Stimulated activated CD4-positive, alpha-beta T cell treated with anti-CD3 and anti-CD28 coated beads, Interleukin-4, amount 100 ng/mL, for 1 hour (primary cell): ENCODE measurements around the gene ARMH3.
A peak's percentile ranks its signal among the peaks of the same experiment; 100 is the strongest.

ENCODE experiments used
- DNase-seq: peaks from one replicate; pipeline ENCODE4 v3.0.0-alpha.2; 2020

The ARMH3 gene

DNA sequence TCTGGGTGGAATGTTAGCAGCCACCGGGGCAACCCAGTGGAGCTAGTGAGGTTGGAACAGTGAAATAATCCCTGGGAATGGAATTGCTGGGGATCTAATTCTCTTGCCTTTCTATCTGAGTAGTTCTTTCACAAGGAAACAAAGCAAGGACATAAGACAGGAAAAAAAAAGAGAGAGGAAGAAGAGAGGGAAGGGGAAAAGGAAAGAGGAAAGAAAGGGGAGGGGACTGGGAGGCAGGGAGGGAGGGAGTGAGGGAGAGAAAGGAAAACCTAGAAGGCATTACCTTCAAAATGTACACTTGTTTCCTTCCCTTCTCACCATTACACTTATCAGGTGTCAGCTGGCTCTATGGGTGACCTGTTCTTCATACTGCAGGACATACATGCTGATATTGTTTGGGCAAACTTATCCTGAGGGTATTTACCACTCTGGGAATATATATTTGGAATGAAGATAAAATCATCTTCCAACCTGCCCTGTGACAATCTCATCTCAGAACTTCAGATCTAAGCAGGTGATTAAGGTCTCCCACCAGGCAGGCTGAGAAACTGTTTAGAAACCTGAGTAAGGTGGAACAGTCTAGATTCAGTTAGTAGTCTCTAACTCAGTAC lies 162.4 kb downstream of the ARMH3 start:
- DNase-seq, result no peak

DNA sequence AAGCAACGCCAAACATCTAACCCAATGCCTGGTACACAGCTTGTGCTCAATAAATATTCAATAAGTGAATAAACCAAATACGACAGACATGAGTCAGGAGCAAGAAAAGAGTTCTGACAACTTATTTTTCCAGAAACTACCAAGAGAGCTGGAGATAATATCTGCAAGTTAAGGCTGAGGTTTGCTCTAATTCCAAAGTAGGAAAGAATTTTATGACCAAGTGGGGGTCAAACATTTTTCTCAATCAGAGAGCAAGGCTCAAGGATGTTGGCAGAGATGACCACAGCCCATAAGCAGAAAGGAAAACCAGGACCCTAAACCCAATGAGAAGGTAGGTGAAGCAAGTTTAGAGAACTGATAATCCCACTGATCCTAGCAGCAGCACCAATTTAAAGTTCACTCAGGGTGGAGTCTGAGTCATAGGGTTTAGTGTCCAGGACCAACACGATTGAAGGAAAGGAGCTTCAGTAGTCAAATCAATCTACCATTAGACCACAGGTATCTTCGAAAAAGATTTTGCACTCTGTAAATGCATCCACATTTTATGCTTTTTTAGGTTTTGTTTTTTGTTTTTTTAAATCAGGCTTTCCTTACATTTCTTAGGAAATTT lies 163.1 kb downstream of the ARMH3 start:
- DNase-seq, result no peak

DNA sequence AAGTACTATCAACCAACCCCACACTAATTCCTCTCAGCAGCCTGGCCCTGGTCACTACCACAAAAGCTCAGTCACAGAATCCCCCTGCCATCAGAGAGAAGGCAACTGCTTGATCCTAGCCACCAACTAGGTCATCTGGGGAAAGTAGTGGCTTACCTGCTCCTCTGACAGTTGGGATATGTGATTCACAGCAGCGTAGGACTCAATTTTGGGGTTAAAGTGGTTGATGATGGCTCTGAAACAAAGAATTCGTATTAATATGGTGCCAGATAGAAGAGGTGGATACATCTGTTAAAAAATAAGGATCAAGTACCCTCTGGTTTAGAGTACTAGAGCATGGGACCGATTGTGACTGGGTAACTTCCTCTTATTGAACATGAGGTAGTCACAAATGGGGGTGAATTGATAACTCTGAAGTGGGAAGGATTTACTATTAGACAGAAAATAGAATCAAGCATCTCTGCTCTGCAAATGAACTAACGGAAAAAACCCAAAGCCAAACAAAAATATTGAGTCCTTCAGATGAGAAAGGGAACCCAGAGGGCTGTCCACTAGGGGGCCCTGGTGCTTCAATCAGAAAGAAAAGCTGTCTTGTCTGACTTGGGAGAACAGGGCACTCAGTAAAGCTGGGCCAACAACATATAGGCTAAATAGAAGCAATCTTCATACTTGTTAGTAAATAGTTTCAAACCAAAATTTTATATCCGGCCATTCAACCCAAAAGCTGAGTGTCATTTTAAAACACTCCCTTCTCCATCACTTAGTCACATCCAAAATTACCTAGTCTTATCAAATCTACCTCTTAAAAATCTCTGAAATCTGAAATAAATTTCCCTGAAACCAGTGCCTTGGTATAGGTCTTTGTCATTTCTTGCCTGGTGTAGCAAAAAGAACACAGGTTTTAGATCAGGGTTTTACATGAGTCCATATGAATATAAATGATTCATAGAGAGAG lies 166.4 kb downstream of the ARMH3 start:
- peak; percentile 75 for DNase-seq

DNA sequence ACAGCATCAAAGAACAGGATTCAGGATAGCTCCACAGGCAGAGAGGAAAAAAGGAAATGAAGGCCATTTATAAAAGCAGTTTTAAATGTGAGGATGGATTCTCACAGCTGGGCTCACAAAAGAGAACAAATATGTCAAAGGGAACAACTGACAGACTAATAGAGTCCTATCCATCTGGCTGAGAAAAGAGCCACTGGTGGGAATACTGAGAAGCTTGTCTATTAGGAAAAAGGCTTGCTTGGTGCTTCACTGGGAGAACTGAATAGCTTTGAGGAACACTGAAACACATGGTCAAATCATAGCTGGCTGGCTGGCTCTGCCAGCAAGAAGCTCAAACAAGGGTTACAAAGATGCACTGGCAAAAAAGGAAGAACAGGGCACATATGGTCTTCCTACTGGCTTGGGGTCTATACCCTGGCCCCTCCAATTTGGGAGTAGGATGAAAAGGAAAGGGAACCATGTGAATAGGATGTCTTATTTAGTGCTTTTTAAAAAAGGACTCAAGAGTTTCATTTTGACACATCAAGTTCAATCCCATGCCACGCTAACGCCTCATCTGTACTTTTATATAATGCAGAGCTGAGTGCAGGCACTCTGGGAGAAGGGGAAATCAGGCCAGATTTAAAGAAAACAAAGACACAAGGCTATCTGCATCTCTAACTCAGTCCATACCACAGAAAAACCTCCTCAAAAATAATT lies 167.6 kb downstream of the ARMH3 start:
- no peak for DNase-seq

DNA sequence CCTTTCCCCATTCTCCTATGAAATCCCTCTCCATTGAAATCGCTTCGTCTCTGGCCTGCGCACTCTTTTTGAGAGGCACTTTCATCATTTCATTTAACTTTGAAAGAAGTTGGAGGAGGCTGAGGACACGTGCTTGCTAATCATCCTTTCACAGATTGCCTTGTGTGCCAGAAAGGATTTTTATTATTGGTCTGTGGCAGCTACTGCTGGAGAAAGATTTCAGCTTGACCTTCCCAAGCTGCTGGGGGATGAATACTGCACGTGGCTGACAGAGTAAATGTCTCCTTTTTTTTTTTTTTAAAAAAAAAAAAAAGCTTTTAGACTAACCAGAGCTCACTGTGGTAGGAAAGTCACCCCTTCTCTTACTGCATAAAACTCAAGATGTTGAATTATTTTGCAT lies 168.2 kb downstream of the ARMH3 start:
- no peak for DNase-seq

DNA sequence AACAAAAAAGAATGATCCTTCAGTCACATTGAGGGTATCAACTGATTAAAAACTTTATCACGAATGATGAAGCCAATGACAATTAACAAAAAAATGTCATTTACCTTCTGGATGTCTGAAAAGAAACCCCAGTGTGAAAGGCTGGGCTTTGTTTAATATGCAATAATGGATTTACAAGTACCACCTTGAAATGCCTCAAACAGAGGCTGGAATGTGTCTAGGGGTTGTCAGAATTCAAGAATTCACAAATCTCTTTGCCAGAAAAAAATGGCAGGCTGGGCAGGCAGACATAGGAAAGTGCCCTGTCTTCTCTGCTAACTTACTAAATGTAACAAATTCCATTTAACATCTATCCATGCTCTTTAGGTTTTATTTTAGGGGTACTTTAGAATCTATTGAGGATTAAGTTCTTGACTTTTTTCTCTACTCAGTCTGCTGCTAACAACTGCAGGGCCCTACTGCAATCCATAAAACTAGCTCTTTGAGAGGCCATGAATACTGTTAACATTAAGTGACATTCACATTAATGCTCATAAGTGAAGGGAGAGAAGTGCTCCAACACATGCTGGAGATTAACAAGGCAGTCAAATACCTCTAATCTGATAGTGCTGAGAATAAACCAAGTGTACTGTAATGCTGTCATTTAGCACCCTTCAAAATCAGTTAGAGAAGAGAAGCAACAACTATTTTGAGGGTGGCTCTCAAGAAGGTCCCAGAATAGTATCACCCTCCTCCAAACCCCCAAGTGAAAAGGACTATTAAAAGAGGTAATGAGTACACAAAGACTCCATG lies 169.3 kb downstream of the ARMH3 start:
- DNase-seq, result no peak

DNA sequence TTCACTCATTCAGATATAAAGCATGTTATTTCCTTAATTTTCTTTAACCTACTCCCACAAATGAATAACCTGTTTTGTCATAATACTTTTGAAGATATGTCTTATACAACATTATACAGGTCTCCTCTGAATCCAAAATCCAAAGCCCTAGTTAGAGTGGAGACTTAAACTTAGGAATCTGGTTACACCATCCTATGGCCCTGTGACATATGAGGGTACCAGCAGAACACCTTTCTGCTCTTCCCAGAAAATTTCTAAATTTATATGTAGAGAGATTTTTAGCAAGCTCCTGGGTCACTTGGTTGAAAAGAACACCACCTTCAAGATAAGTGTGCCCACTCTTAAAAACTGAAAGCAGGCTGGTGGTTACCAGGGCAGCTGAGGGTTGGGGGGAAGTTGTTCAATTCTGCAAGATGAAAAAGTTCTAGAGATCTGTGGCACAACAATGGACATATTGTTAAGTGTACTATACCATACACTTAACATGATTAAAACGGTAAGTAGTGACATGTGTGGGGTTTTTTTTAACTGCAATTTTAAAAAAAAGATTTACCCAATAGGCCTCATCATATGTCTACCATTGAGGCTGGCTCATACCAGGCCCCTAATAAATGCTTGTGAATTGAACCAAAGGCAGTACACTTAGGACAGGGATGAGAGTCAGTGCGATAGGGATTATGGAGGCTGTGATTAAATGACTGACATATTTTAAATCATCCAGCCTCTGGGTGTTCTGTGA lies 174.8 kb downstream of the ARMH3 start:
- DNase-seq, result no peak

DNA sequence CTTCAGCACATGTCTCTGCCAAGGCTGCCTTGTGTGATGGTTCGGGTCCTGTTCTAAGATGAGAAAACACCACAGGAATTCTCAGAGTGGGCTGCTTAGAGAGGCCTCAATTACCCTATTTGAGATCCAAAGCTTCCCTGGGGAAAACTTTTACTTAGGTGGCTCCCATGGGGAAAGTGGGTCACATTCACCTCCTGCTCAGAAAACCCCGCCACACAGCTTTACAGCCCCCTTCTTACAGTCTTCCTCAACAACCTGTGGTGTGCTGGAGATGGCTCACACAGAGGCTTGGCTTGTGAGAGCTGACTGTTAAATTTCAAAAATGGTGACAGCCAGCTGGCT lies 175.8 kb downstream of the ARMH3 start:
- DNase-seq, result no peak

DNA sequence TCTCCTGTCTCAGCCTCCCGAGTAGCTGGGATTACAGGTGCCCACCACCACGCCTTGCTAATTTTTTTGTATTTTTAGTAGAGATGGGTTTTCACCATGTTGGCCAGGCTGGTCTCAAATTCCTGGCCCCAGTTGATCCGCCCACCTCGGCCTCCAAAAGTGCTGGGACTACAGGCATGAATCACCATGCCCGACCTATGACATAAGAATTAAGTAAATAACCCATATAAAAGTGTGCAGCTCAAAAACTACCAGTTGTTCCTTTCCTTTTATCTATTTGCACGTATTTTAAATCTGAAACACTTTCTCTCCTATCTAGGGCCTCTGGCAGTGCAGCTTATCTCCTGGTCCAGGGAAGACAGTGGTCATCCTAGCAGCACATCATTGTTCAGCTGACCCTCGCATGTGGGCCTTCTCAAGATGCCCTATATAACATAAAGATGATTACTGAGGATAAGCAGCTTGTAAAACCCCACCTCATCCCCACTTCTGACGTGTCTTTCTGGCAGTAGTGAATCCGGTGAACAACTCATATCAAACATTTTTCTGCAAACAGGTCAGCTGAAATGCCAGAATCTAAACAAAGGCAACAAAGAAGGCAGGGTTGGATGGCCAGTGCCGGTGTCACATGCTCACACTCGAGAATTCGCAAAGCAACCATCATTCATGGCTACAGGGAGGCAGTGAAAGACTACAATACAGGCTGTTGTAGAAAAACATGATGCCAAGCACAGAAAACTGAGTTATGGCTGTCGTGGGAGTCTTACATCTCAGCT lies 176.3 kb downstream of the ARMH3 start:
- no peak for DNase-seq

DNA sequence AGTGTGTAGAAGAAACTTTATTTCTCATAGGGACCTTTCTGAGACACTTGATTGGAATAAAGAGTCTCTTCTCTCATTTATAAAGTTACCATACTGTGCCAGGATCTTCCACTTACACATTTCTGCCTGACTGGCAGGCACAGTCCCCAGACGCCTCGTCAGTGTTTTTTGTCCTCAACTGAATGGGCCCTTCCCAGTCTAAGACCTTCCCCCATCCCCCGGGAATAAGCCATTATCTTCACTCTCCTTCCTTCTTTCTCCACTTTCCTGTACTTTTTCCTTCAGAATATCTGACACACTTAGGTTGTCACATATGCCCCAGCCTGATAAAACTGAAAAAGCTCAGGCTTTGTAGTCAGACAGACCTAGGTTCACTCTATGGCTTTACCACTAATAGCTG lies 177.1 kb downstream of the ARMH3 start:
- no peak for DNase-seq

DNA sequence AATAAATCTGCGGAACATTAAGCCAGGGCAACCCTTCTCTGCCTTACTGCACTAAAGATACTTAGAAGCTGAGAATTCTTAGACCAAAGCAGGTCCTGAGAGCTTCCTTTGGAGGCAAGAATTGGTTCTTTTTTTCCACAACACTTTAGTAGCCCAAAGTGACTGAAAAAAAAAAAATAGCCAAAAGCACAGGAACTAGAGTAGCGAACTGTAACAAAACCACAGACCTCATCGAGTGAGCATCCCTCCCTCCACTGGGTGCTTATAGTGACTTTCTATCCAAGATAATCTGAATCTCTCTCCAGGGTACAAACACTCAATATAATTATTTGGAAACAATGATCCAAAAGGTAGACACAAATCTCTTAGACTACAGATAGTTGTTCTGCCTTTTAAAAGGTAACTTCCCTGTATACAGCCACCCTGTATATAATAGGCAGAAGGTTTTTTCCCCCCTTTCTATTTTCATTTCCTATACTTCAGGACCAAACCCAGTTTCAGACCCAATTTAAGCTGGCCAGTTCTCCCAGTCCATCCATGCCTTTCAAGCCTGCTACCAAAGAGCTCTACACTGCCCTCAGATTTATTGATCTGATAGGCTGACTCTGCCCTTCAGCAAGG lies 180.8 kb downstream of the ARMH3 start:
- no peak for DNase-seq

DNA sequence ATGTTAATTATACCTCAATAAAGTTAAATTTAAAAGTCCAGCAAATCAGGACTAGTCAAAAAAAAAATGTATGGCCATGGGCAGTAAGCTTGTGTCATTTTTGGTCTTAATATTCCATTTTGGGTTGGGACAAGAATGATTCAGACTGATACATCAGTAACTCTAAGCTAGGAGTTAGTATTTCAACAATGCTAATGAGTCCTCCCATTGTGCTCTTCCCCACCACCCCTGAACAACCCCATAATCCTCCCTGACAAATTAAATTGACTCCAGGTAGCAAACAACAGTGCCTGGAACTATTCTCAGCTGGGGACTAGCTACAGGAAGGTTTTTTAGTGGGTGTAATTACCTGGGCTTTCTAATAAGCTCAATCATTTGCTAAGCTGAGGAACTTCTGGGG lies 181.7 kb downstream of the ARMH3 start:
- no peak for DNase-seq

DNA sequence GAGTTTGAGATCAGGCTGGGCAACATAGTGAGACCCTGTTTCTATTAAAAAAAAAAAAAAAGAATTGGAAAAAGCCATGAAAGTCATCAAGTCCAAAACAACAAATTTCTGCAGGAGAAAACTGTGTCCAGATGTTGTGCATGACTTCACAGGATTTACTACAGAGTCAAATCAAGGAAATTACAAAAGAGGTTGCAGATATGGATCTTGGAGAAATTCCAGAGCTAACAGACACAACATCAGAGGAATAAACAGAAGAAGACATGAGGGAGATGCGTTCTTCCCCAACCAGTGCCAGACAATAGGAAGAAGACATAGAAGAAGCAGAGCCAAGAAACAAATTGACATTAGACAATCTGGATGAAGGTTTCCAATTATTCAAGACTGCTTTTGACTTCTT lies 188.0 kb downstream of the ARMH3 start:
- no peak for DNase-seq

DNA sequence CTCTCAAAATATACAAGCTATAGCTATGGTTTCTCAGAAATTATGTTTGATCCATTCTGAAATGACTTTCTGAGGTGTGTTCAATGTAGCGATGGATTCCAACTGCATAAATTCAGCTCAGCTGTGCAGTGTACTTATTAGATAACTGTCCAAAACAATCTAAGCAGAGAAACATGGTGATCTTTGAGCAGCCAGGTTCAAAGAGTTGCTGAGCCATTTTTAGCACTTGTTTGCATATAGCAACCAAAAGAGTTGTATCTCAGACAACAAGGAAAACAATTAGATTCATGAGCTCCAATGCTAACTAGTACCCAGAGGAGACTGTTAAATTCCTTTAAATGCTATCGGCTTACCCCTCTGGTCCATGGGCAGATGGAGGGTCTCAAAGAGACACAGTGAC lies 196.4 kb downstream of the ARMH3 start:
- no peak for DNase-seq

DNA sequence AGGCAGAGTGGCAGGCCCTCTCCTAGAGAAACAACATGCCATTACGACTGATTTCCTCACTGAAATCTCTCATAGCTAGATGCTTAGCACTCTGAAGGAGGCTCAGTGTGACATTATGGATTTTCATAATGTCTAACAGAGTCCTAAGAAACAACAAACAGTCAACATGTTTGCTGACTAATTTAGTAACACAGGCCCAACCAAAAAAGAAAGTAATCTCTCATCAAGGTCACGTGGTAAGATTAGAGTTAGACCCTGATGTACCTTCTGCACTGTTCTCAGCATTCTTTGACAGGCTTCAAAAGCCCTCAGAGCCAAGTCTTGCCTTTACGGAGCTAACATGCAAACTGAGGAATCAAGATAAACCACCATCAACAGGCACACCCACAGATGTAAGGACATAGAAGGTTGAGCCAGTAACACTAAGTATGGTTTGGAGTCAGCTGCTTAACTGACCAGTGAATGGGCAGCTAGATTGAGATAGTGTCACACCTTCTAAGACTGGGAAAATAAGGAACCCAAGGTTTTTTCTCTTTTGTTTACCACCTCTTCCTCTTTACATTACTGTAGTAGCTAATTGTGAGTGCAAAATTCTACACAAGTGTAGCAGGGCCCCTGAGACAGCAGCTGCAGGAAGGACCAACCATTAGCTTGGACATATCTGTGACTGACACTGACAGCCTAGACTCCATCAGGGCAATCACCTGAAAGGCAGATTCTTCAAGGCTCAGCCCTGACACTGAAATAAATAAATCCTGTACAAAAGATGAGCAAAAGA lies 197.1 kb downstream of the ARMH3 start:
- no peak for DNase-seq

DNA sequence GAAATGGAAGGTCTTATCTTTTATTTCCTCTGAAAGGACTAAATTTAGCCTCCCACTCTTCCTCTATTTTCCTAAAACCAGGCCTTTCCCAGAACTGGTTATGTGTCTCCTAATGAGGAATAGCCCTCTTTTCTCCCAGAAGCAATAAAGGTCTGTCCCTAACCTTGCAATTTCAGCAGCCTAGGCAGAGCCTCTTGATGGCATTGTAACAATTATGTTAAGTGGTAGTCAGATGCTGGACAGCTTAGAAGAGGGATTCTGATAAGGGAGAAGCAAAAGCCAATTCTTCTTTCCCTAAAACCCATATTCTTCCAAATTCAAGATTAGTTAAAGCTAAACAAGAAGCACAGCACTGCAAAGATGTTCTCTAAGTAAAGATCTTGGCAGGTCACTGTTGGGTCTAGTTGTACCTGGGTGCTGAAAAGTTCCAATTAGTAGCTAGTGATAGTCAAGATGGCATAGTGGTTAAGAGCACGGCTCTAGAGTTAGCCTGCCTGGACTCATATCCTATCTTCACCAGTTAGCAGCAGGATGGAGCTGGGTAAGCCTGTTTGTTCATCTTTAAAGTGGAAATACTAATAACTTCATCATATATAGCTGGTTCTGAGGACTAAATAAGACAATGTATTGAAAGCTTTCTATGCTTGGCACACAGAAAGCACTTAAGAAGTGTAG lies 198.0 kb downstream of the ARMH3 start:
- no peak for DNase-seq

DNA sequence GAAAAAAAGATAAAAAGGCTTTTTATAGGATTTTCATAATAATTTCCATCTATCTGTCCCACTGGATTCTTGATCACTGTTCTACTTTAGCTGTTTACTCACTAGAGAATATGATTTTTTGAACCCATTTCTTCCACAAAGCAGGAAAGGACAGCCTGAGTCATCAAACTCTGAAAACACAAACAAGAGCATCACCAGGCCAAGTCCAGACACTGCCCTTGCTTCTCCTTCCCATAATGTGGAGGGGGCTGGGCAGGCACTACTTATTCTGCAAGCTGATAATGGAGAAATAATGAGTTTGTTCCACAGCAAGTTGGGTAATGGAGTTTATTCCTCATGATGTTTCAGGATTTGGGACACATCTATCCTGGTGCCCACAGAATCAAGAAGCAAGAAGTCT lies 199.3 kb downstream of the ARMH3 start:
- no peak for DNase-seq

DNA sequence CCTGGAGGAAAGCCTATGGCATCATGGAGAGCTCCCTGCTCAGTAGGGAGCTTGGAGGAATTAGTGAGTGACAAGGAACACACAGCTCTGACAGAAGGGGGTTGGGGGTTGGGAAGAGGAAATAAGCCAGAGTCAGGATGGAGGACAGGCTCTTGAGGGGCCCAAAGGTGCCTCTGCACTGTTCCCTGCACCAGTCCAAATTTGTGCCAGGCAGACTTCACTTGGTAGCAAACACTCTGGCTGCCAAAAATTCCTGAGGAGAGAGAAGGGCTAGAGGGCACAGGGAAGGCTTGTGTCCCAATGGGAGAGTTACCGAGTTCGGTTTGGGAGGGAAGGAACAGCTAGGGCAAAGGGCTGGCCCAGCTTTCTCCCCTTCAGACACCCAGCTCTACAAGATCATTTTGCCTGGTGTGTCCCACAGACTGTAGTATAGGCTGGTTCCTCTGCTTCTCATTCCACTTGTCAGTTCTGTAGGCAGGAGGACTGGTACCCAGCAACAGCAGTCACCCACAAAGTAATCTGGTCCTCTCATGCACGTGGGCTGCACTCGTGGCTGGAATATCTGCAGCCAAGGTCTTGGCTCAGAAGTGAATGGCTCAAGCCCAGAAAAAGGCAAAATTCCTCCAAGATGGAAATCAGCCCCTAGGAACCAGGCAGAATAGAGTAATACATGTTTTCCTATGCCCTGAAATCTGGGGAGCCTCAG lies 204.4 kb downstream of the ARMH3 start:
- DNase-seq, result no peak

DNA sequence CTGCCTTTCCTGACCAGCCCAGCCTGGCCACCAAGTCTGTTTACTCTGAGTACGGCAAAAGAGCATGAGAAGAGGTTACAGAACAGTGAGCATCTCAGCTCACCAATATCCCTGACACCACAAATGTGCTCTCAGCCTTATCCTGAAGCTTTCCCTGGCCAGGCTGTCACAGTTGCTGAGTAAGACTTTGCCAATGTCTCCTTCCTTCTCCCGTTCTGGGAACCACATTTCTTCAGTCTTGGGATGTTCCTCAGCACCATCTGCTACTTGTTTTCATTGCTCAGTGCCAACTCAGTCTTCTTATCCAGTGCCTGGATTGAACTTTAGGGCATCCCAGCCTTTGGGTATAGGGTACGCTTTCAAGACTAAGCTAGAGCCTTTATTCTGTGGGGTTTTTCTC lies 205.2 kb downstream of the ARMH3 start:
- no peak for DNase-seq
